GM12891 (cell line): ENCODE results near the gene MED20.
A peak's percentile ranks its signal among the peaks of the same experiment; 100 is the strongest.

ENCODE experiments used
- DNase-seq: peaks from one replicate; pipeline ENCODE4 v3.0.0; 2011; ENCODE audit warnings: low spot score; ENCODE audit not compliant: insufficient read length
- FAIRE-seq: peaks from 2 replicates; lab custom pipeline; 2011; peaks lifted over from hg19 to GRCh38; lab: Jason Lieb, UNC
- PAX5 ChIP-seq: IDR thresholded peaks from 2 replicates; pipeline ENCODE4 v1.6.1; 2011; ENCODE audit warnings: low read length, moderate library complexity, mild to moderate bottlenecking; ENCODE audit not compliant: insufficient read depth, severe bottlenecking
- POLR2A ChIP-seq: IDR thresholded peaks from 2 replicates; pipeline ENCODE4 v1.6.1; 2011; ENCODE audit warnings: low read depth, low read length, control low read depth
- POLR2AphosphoS5 ChIP-seq: IDR thresholded peaks from 2 replicates; pipeline ENCODE4 v1.6.1; 2011; ENCODE audit warnings: low read depth, low read length, control low read depth
- POU2F2 ChIP-seq: IDR thresholded peaks from 2 replicates; pipeline ENCODE4 v1.6.1; 2011; ENCODE audit warnings: low read depth, mild to moderate bottlenecking, control low read depth, low read length, moderate library complexity
- SPI1 ChIP-seq: IDR thresholded peaks from 2 replicates; pipeline ENCODE4 v1.6.1; 2011; ENCODE audit warnings: low read depth, low read length, control low read depth
- TAF1 ChIP-seq: IDR thresholded peaks from 2 replicates; pipeline ENCODE4 v1.6.1; 2011; ENCODE audit warnings: low read depth, low read length, control low read depth

Gene MED20

DNA sequence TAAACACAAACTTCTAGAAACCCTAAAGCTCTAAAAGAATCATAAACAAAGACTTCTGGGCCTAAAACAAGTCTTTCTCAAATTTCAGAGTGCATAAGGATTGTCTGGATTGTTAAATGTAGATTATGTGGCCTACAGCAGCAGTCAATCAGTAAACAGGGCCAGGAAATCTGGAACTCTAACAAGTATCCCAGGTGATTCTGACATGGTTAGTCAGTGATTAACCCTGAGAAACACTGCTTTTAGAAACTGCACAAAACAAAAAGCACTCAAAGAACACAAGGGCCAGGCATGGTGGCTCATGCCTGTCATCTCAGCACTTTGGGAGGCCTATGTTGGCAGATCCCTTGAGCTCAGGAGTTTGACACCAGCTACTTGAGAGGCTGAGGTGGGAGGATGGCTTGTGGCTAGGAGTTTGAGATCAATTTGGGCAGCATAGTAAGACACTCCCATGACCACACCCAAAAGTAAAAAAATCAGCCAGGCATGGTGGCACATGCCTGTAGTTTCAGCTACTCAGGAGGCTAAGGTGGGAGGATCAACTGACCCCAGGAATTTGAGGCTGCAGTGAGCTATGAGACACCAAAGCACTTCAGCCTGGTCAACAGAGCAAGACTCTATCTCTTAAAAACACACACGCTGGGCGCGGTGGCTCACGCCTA, 5.9 kb downstream of the MED20 start:
- DNase-seq (no peak), FAIRE-seq (no peak)
- TF ChIP-seq POU2F2 = no peak
- no peak for TF ChIP-seq PAX5
- TF ChIP-seq TAF1 = no peak
- TF ChIP-seq SPI1 = no peak
- no peak for TF ChIP-seq POLR2AphosphoS5
- no peak for TF ChIP-seq POLR2A

DNA sequence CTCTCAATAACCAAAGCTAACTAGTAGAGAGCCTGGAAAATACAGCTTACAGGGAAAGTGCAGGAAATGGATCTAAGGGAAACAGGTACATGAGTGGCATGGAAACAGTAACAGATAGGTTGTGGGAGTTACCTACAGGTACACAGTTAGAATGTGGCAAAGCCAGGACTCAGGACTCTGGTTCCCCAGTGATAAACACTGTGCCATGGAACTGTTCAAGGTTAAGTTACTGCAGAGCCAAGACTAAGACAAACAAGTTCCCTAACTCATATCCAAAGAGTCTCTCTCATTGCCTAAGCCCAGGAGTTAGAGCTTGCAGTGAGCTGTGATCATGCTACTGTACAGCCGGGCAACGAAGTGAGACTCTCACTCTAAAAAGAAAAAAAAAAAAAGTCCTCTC, 6.6 kb downstream of the MED20 start:
- FAIRE-seq = no peak
- TF ChIP-seq TAF1 = no peak
- DNase-seq = no peak

- no peak for DNase-seq
- FAIRE-seq = no peak
- TF ChIP-seq TAF1 (no peak), POU2F2 (no peak), POLR2AphosphoS5 (no peak), POLR2A (no peak)
Observed at GRCh38 chr6:41909727-41910126, 11.2 kb downstream of the MED20 start.

DNA sequence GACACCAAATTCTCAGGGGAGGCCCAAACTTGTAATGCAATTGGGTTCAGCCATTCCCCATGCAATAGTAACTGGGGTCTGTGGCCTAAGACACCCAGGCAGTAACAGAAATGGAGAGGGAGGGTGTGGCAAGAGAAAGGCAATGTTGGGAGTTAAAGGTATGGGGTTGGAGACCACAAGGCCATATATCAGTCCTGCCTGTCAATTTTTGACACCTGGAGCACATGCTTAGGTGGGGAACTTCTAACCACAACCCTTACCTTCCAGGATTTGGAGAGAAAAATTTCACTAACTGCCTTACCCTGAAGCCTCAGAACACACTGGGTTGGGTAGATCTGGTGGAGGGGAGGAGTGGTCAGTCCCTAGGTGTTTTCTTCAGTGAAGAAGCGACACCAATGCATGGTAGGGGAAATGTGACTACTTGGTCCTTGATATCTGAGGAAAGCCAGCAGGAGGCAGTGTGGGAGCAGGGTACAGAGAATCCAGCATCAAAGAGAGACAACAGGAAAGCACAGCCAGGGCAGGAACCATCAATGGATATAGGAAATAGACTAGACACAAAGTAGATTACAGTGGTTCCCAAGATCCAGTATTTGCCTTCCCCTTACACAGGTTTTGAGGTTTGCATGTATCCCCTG, 18.9 kb downstream of the MED20 start:
- TF ChIP-seq POLR2AphosphoS5 = no peak
- TF ChIP-seq PAX5 = no peak
- no peak for TF ChIP-seq SPI1
- TF ChIP-seq POU2F2 = no peak
- no peak for TF ChIP-seq TAF1
- TF ChIP-seq POLR2A = no peak
- DNase-seq (peak; percentile 29), FAIRE-seq (peak; percentile 43)

DNA sequence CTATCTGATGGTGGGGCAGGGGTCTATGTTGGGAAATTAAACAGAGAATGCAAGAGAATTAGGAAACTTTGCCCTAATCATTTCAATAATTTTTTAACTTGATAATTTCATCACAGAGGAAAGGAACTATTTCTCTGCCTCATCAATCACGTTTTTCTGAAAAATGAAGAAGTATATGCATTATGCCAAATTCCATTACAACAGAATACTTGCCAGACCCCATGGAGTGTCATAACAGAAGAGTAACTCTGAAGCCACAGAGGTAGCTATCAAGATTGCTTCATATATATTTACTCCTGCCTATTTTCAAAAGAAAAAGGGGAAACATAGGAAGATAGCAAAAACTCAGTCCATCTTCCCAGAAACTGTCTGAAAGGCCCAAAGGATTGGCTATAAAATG, 20.1 kb downstream of the MED20 start:
- DNase-seq (no peak), FAIRE-seq (no peak)
- no peak for TF ChIP-seq POU2F2
- TF ChIP-seq TAF1 = no peak
- TF ChIP-seq POLR2A = no peak
- no peak for TF ChIP-seq PAX5
- TF ChIP-seq SPI1 = no peak
- TF ChIP-seq POLR2AphosphoS5 = no peak

DNA sequence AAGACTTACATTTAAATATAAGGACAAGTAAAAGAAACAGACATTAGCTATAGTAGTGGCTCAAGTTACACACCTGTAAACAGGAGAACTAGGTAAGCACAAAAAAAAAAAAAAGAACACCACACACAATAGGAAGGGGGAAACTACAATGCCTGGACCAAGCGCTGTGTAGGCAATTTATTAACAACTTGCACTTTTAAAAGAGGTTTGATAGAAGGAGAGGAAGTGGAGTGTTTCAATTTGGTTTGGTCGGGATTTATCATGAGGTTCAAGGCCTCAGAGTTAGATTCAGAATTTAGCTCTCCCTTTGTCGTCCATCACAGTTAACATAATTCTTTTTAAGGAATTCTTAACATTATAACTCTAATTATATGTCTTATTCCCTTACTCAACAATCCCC, 24.7 kb downstream of the MED20 start:
- no peak for DNase-seq
- TF ChIP-seq TAF1 = no peak
- TF ChIP-seq SPI1 = peak; percentile 50
- no peak for FAIRE-seq

DNA sequence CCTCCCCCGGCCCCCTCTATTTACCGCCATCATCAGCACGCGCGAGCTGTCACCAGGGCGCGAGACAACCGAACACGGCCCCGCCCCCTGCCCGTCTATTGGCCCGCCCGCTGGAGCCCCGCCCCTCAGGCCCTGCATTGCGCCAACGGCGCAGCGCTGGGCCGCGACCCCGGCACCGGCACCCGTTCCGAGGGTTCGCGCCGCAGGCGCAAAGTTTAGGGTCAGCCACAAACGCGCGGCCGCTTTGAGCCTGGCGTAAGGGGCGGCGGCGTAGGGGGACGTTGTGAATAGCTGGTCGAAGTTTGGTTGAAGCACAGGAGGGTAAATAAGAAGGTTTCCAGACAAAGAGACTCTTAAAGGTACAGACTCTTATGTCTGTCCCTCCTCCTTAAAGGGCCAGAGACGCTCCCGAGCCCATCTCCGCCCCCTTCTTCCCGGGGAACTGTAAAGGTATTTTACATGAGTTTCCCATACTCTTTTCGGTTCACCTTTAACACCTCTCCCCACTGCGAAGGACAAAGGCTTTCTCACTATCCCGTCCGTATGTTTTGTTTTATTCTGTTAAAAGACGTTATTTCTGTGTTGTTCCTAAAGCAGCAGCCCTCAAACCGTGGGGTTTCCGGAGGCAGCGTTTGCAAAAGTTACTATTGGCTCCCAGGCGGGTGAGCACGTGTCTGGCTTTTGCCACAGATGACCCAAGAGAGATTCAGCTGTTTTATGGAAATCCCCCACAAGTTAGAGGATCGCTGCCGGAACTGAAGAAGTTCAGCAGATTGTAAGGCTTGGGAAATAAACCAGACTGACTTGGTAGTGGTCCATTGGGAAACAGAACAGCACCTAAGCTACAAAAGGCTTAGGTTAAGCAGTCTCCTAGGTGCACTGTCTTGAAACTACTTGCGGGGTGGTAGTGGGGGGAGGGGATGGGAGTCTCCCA, 25.4 kb downstream of the MED20 start, which contains the start of gene USP49:
USP49 (minus strand) TSS at position 76 of the 934 bp plus-strand sequence. CDS start 88,392 bp downstream, outside the sequence.
- DNase-seq = peak; percentile 86
- peak; percentile 82 for FAIRE-seq
- TF ChIP-seq TAF1 (peak; percentile 46; the same call in 1 of the 2 replicates), POLR2A (peak; percentile 71), POLR2AphosphoS5 (peak; percentile 60; the same call in 1 of the 2 replicates), PAX5 (no peak), SPI1 (no peak), POU2F2 (peak; percentile 53)

DNA sequence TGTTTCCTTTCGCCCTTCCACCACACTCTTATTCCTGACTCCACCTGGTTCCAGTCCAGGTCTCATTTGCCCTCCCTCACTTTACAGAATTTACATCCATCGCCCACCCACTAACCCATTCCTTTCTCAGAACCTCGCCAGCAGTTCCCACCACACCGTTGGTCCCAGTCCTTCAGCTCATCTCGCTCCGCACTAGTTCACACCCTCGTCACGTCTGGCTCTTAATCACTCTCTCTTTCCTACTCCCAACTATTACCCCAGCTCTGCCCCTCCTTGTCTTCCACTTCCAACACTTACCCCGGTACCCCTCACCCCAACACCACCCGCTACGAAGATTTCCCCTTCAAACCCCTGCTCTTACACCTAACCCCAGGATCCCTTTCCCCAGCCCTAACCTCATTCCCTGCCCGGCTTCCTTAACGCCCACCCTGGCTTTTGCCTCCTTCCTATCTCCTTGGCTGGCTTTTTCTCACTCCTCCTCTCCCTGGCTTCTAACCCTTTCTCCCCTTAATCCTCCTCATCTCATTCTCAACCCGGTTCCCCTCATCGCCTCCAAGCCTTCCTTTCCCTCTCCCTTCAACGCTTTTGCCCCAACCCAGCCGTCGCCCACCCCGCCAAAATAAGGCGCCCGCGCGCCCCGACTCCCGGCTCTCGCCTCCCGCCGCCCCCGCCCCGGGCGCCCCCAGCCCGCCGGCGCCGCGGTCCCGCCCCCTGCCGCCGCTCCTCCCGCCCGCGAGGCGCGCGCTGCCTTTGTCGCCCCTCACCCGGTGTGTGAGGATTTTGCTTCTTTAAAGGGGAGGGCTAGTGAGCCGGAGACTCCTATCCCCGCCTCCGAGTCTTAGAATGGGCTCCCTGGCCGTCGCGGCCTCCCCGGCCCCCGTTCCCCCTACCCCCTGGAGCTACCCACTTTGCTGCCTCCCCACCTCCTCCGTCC, 26.3 kb downstream of the MED20 start:
- FAIRE-seq (peak; percentile 23), DNase-seq (no peak)
- TF ChIP-seq SPI1 (no peak), POLR2AphosphoS5 (no peak), POLR2A (no peak), POU2F2 (no peak), PAX5 (no peak), TAF1 (no peak)

DNA sequence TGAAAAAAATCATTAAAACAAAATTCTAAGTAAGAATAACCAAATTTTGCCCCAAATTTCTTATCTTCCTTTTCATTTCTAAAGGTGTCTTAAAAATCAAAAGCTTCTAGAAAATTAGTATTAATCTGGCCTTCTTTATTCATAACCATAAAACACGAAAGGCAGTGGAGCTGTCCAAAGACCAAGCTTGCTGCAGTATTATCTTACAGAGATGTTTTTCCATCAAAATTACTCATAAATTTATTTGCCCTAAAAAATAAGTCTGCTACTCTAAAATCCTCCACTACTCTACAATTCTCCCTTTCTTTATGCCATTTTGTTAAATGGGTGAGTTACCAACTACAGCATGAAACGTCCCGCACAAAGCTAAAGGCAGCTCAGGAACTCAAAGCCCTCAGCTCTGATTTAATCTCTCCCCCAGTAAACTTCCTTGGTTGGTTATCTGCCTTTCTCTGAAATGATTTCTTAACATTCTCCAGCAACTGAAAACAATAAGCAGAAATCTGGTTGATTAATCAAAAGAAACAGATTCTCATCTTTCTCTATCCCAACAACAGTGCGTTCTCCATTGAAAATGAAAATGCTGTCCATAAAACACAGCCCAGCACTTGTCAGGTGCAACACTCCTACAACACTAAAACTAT, 27.9 kb downstream of the MED20 start:
- no peak for FAIRE-seq
- no peak for DNase-seq
- TF ChIP-seq POLR2A = no peak
- TF ChIP-seq SPI1 = no peak
- TF ChIP-seq POU2F2 = no peak
- TF ChIP-seq PAX5 = no peak
- TF ChIP-seq TAF1 = no peak
- no peak for TF ChIP-seq POLR2AphosphoS5
